GM08714 (cell line): ENCODE measurements around the gene MEF2C.

ENCODE experiments used
- H3K4me3 ChIP-seq: fragments of 200-500 bp; sonication (Bioruptor generic); 2 replicates; pipeline ENCODE4 v1.5.1; 2014; ENCODE audit warnings: mild to moderate bottlenecking, low read length, inconsistent platforms
- ZNF274 ChIP-seq: IDR thresholded peaks from 2 replicates; pipeline ENCODE4 v1.6.1; 2012; ENCODE audit warnings: mild to moderate bottlenecking, low read depth, low read length

Gene MEF2C

DNA sequence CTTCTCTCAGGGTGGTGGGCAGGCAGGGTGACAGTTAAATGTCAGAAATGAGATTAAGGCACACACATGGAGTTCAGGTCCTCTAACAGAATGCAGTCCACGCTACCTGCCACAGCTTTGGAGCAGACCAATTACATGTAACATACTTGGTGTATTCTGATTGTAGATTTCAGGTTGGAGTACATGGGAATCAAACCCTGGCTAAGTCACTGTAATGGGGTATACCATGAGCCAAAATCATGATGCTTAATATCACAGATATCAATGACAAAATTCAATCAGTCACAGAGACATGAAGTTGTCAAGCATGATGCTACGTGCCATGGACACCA is 48.9 kb downstream of the MEF2C start:
- peak overlapping the region; percentile 14; the same call in 1 of the 2 replicates for H3K4me3 ChIP-seq
- TF ChIP-seq ZNF274: no peak

DNA sequence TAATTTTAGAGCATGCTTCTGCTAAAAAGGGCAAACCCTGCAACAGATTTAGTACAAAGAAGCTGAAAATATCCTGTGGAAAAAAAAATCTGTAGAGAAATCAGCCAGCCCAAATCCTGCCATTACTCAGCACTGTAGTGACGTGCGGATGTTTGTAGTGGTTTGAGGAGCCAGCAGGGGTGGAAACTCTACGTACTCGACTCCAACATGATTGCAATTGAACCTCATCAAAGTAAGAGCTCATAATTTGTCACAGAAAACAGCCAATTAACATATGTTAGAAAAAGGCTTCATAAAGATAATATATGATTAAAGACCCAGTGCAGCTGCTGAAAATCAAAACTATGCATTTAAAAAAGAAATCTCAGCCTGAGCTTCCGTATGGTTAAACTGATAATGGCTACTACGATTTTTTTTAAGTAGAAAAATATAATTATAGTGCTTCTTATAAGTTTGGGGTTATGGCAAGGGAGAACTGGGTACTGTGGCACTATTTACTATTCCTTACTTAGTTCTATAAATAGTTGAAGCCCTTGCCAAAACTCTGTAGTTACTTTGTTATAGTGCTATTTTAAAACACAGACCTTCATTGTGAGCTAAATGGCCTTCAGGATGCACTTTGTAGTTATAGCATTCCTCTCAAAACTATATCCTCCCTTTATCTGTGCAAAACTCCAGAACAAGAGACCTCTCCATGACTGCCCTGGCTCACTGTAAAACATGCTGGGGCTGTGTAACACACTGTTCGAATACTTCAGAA is 49.4 kb downstream of the MEF2C start:
- peak overlapping the region; percentile 29 for H3K4me3 ChIP-seq
- TF ChIP-seq ZNF274: no peak

DNA sequence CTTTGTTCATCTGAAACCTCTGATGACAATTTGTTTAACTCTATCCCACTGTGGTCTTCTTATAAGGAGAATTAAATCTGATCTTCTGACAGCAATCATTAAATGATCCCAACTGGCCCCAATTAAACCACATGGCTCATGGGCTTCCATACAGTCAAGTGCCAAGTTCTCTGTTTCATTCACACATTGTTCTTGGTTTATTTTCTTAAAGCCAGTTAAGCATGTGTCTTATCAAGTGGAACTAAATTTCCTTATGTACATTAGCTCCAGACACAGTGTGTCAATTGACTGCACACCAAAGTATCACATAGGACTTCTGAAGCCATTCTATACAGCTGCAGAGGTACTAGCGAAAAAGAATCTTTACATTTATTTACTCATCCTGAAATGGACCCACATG is 51.2 kb downstream of the MEF2C start:
- no peak overlapping the region for H3K4me3 ChIP-seq

DNA sequence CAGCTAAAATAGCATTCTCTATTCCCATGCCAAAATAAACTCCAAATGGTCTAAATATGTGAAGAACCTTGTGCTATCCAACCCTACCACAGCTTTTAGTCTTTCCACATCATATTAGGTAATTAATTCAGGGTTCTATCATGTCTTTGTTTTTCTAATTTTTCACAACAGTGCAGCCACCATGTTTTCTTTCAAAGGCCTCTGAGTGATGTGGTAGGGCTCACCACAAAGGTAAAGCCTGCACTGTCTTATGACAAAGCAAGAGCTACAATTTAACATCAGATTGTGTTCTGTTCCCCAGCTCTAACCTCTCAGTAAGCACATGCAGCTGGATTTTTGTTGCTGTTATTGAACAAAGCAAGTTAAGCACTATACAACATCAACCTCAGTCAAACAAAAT is 52.4 kb downstream of the MEF2C start:
- TF ChIP-seq ZNF274: no peak
- no peak overlapping the region for H3K4me3 ChIP-seq

More for the DNA sequence above, 51.2 kb downstream of the MEF2C start:
- no peak for TF ChIP-seq ZNF274

DNA sequence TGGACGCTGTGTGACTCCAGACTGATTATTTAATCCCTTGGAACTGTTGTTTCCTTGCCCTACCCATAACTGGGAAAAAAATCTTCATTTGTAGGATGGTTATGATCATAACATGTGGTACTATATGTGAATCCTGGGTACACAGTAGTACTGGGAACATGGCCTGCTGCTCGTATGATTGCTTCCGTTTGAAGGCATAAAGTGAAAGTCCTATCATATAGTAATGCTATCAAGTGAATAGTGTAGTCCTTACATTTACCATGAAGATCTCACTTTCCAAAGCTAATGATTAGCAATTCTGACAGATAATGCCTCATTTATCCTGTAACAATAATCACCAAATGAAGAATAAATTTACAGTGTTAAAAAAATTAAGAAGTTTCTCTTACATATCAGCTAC is 53.2 kb downstream of the MEF2C start:
- H3K4me3 ChIP-seq: no peak overlapping the region
- TF ChIP-seq ZNF274: no peak

DNA sequence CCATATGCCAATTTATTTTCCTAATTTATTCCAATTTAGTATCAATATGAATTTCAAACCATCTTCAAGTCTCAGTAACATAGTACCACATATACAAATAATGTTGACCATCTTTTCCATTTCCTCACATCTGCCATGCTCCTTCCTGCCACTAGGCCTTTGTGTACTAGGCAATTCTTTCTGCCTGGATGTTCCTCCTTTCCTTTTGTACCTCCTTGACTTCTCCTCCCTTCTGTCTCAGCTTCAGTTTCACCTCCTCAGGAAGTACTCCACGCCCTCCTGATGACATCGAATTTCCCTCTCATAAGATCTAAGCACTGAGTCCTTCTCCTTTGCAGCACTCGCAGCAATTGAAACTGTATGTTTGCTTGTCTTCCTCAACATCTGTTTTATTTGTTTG is 53.9 kb downstream of the MEF2C start:
- H3K4me3 ChIP-seq: peak overlapping the region; percentile 8; the same call in 1 of the 2 replicates
- no peak for TF ChIP-seq ZNF274

DNA sequence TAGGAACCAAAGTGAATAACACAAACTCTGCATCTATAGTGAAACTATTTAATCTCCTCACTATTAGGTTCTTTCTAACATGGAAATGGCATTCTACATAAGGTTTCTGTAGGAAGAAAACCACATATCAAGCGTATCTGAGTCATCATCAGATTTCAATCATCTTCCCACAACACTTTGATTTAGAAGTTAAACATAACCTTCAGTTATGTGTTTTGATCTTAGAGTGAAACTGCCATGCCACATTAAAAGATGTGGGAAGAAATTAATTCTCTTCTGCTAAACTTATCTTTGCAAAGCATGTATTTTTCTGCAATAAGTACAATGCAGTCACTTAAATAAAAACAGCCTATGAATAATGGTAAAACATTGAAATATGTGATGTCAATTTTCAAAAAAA is 55.0 kb downstream of the MEF2C start:
- H3K4me3 ChIP-seq: no peak overlapping the region
- no peak for TF ChIP-seq ZNF274

DNA sequence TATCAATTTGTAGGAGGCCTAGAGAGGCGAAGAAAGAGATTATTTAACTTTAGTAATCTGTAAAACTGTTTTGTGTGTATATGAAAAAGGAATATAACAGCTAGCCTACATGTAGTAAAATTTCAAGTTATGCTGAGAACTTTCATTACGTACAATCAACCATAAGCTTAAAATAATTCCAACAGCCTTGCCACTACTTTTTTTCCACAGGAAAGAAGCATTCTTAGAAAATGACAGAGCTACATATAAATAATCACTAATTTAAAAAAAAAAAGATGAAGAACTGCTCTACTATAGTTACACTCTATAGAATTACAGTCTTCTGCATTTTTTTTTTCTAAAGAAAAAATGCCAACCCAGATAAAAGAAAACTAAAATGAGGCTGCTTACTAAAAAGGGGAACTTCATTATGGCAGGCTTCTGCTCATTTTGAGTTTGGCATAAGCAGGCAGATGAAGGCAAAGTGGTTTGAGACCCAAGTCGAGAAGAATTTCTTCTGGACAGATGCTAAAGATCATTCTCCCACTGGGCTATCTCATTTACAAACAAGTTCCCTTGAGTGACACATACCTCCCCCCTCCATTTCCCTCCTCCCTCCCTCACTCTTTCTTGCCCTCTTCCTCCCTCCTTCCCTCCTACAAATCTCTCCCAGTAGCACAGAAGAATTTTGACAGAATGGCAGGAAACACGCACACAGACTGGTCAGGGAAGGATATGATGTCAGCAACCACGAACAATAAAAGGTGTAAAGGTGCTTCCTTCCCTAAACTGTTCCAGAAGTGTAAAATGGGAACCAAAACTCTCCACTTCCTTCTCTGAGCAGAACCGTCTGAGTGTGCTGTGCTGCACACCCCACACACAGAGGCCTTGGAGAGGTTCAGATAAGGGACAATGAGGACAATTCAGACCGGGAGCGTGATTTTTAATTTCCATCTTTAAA is 56.1 kb downstream of the MEF2C start:
- H3K4me3 ChIP-seq: peak overlapping the region; percentile 41; the same call in 1 of the 2 replicates
- TF ChIP-seq ZNF274: no peak

DNA sequence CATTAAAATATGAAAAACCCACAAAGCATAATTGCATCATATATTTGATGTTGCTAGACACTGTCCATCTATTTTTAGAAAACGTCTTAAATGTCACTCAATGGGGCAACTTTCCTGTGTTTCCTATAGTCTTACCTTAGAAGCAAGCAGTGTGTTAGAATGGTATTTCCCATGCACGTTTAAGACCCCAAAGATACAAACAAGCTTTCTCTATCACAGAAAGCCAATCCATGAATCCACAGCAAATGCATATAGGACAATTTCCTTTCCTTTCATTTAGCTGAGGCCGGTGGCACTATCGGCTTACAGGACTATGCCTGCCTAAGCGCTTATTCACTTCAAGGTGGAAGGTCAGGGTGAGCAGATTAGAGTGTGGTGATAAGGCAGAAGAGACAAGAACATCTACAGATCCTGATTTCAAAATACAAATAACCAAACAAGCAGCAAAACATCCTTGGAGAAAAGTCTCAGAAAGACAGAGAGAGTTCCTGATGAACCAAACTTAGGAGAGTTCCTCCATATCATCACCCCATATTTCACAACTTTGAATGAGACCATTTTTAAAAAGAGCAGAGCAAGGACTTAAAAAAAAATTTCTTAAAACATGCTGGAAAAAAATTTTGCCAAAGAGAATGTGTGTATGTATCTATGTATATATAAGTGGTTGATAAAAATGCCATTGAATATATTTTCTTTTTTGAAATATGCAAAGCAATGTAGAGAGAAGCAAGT is 57.2 kb downstream of the MEF2C start:
- no peak for TF ChIP-seq ZNF274
- peak overlapping the region; percentile 80 for H3K4me3 ChIP-seq

DNA sequence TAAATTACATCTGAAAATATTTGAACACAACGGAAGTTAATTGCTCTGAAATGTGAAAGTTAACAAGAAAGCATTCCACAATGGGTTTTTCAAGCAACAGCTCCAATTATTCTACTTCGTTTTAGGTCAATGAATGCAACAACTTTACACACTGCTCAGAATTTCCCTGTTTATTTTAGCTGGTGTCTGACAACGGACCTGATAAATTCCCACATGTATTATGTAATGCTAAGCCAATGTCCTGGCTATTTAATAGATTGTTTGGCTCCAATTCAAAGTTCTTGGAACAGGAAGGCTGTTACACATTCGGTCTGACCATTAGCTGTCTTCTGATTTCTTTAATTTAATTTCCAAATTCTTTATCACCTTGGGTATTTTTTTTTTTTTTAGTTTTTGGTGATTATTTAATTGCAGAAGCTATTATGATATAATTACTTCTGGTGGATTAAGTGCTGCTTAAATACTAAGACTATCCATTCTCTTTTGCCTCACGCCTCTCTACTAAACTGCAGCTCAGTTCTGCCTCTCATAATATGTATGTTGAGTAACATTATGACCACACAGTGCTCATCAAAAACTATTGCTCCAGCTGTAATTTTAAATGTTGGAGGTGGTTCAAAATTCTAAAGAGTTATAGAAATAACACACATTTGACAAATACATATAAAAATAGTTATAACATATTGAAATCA is 57.9 kb downstream of the MEF2C start:
- H3K4me3 ChIP-seq: peak overlapping the region; percentile 39; the same call in 1 of the 2 replicates
- TF ChIP-seq ZNF274: no peak

DNA sequence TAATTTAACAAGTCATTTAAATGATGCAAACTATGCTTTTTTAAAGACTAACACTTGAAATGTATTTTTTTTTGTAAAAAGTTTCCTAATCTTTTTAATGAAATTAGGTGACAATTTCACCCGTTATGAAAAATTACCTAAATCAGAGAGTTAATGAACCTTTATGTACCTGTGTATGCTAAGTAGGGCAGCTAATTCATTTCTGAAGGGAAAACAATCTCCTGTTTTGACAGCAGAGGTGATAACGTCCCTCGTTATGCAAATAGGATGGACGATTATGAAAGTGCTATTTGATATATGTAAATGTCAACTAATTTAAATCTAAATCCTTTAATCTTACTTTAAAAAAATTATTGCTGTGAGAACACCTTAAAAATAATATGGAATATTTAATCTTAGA is 58.8 kb downstream of the MEF2C start:
- H3K4me3 ChIP-seq: no peak overlapping the region; the same call in 1 of the 2 replicates
- no peak for TF ChIP-seq ZNF274

DNA sequence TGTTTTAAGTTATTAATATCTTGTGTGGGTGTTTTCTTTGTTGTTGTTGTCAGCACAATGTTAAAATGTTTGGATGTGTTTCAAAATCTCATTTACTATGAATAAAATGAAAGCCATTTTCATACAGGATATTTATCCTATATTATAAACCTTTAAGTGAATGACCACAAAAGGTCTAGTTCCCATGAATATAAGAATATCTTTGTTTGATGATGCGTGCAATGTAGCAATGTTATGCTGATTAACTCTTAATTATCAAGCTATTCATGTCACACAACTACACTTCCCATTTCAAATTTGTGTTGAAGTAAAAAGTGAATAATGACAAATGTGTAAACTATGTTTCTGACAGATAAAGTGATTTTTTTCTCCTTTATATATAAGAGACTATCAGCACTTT is 59.8 kb downstream of the MEF2C start:
- no peak for TF ChIP-seq ZNF274
- peak overlapping the region; percentile 59; the same call in 1 of the 2 replicates for H3K4me3 ChIP-seq

DNA sequence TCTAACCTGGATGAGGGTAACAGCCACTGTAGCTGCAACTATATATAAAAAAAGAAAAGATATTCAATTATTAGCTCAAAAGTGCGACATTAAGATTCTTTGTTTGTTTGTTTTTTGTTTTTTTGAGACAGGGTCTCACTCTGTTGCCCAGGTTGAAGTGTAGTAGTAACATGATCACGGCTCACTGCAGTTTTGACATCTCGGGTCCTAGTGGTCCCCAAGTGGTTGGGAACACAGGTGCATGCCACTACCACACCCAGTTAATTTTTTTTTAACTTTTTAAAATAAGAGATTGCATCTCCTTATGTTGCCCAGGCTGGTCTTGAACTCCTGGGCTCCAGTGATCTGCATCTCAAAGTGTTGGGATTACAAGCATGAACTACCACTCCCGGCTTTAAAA is 61.8 kb downstream of the MEF2C start:
- peak overlapping the region; percentile 46 for H3K4me3 ChIP-seq
- no peak for TF ChIP-seq ZNF274

DNA sequence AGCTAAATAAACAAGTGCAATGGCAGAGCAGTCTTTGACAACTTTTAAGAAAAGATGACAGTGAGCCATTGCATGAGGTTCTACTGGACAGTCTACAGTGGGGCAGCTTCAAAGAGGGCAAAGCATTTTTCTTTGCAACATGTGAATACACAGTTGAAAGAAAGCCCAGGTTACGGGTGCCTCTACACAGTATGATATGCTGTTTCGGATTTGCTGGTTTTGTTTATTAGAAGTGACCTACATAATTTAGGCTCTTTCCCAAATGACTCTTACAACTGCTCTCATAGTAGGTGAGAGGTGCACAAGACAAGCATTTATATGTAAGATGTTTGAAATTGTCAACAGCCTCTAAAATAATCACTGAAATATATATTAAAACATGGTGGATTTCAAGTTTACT is 62.4 kb downstream of the MEF2C start:
- no peak overlapping the region; the same call in 1 of the 2 replicates for H3K4me3 ChIP-seq
- no peak for TF ChIP-seq ZNF274
